ENCODE measurements around the gene PPP1R27.

Gene PPP1R27

DNA sequence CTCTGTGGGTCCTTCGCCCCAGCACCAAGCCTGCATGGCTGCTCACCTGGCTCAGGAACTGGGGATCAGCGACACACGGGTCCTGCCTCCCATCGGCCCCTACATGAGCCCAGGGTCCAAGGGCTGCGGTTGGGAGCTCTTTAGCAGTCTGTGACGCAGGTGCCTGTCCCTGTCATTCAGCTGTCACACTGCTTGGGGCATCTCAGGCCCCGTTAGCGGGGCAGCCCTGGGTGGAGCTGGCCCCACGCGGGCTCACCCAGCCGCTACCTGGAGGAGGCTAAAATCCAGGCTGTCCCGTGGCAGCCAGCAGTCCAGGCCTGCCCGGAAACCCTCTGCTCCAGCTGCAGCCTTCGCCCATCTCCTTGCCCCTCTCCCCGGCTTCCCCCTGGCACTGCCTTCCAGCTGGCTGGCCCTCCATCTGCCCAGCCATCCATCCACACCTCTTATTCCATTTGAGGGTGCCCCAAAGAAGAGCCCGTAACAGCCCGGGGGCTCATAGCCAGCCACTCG, 27.6 kb downstream of the PPP1R27 start:
- H3K4me3 ChIP-seq, result no peak overlapping the region
- no peak overlapping the region for H3K9ac ChIP-seq (ENCODE audit: insufficient read length)
- H3K9me3 ChIP-seq (ENCODE audit: low read depth, low read length), result no peaks in the 10 kb centered on the region
- no peak for DNase-seq (ENCODE audit: low read depth, low spot score)
- no peak overlapping the region for H3K27ac ChIP-seq
- TF ChIP-seq EZH2 (IDR thresholded peaks at IDR 0.05), result no peak
- no peak for TF ChIP-seq FOXP2 (optimal IDR thresholded peaks at IDR 0.05; ENCODE audit: control extremely low read depth, extremely low read length, insufficient read depth)
- no peak for TF ChIP-seq POLR2AphosphoS5 (IDR thresholded peaks at IDR 0.05; ENCODE audit: borderline replicate concordance, low read depth, low read length)
- H3K36me3 ChIP-seq (ENCODE audit: insufficient read depth, low read length), result no peaks in the 10 kb centered on the region

DNA sequence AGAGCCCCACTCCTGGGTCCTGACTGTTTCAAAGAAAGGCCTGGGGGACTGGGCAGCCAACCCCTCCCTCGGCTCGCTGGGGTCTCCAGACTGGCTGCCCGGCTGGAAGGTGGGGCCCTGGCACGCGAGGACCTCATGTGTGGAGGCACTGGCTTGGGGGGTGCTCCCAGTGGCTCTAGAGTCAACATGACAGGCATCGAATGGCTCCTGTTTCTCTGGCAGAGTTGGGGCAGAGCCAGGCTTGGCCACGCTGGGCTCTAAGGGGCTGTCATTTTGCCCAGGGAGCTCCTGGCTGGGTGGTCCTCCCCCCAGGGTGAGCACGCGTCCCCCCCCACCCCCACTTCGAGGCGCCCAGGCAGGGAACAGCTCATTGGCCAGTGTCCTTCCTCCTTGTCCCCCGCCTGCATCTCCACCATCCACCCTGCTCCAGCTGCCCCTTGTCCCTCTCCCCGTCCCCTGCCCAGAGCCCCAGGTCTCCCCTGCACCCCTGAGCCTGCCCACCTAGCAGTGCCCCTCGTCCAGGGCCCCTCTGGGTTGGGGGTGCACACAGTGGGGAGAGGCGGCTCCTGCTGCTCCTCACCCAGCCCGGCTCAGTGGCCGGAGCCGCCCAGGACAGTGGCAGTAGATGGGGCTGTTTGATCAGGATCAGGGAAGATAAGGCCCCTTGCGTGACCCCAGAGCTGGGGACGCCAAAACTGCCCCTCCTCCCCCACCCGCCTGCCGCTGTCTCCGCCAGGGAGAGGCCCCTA, 28.2 kb downstream of the PPP1R27 start:
- Histone ChIP-seq H3K4me3 (no peak overlapping the region), H3K27ac (no peak overlapping the region), H3K9me3 (ENCODE audit: low read depth, low read length) (no peaks in the 10 kb centered on the region), H3K9ac (ENCODE audit: insufficient read length) (no peak overlapping the region), H3K36me3 (ENCODE audit: insufficient read depth, low read length) (no peaks in the 10 kb centered on the region)
- no peak for DNase-seq (ENCODE audit: low read depth, low spot score)
- TF ChIP-seq EZH2 (IDR thresholded peaks at IDR 0.05), result no peak
- TF ChIP-seq POLR2AphosphoS5 (IDR thresholded peaks at IDR 0.05; ENCODE audit: borderline replicate concordance, low read depth, low read length), result no peak
- TF ChIP-seq FOXP2 (optimal IDR thresholded peaks at IDR 0.05; ENCODE audit: control extremely low read depth, extremely low read length, insufficient read depth), result no peak

DNA sequence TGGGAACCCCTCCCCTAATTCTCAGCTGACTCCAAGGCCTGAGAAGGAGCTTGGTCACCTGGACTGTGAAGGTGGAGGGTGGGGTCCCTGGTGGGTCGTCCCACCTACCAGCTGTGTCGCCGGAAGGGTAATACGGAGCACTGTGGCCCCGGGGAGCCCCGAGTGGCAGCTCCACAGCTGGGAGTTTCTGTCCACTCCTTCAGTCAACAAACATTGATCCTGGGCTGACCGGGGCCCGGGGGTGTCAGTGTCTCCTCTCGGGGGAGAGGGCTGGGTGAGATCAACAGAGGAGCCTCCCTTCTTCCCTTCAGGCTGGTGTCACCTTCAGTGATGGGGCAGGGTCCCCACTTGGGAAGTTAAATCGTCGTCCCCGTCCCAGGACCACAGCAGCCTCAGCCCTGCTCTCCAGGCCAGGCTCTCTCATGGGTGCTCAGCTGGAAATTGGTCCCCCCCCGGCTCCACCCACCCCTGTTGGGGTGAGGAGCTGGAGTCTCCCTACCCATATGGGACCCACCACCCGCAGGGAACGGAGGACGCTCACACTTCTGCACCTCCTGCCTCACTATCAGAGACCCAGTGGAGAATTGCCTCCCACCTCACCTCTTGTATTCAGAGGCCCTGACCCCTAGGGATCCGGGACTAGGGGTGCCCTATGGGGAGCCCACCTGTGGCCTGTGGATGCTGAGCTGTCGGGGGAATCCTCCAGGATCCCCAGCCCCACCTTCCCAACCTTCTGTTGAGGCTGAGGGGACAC, 29.0 kb downstream of the PPP1R27 start:
- Histone ChIP-seq H3K9ac (ENCODE audit: insufficient read length) (no peak overlapping the region), H3K27ac (no peak overlapping the region), H3K9me3 (ENCODE audit: low read depth, low read length) (no peaks in the 10 kb centered on the region), H3K36me3 (ENCODE audit: insufficient read depth, low read length) (no peaks in the 10 kb centered on the region), H3K4me3 (no peak overlapping the region)
- no peak for DNase-seq (ENCODE audit: low read depth, low spot score)
- TF ChIP-seq EZH2 (IDR thresholded peaks at IDR 0.05) (no peak), FOXP2 (optimal IDR thresholded peaks at IDR 0.05; ENCODE audit: control extremely low read depth, extremely low read length, insufficient read depth) (no peak), POLR2AphosphoS5 (IDR thresholded peaks at IDR 0.05; ENCODE audit: borderline replicate concordance, low read depth, low read length) (no peak)

DNA sequence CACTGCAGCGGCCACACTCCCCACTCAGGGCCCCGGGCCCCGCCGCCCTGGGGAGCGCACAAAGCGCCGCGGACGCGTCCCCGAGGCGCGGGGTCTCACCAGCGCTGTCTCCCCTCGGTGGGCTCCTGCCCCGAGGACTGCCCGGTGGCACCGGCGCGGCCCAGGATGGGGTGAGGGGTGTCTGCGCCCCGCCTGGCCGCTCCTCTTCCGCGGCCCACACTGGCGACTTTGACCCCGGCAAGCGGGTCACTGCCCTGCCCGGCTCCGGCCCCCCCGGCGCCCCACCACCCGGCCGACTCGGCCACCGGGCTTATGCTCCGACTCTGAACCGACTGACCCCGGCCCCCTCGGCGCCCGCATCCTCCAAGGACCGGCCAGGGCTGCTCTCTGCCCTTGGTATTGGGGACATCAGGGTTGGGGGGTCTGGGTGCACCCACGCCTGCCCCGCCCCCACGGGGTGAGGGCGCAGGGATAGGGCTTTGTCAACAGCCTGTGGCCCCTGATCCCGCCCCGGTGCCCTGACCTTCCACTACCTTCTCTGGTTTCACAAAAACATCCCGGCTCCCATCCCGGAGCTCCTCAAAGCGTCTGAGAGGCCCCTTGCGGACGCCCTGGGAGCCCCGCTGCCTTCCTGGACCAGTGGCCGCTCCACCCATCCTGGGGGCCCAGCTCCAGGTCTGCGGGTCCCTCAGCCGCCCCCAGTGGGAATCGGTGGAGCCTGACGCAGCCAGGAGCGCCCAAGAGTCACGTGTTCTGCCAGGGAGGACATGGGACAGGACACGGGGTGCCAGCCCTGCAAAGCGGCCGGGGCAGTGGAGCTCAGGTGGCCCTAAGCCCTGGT, 30.1 kb downstream of the PPP1R27 start:
- no peak overlapping the region for H3K27ac ChIP-seq
- H3K4me3 ChIP-seq, result no peak overlapping the region
- TF ChIP-seq EZH2 (IDR thresholded peaks at IDR 0.05) (peak; percentile 9), POLR2AphosphoS5 (IDR thresholded peaks at IDR 0.05; ENCODE audit: borderline replicate concordance, low read depth, low read length) (no peak), FOXP2 (optimal IDR thresholded peaks at IDR 0.05; ENCODE audit: control extremely low read depth, extremely low read length, insufficient read depth) (no peak)
- H3K9me3 ChIP-seq (ENCODE audit: low read depth, low read length), result no peaks in the 10 kb centered on the region
- H3K9ac ChIP-seq (ENCODE audit: insufficient read length), result no peak overlapping the region
- no peak for DNase-seq (ENCODE audit: low read depth, low spot score)
- H3K36me3 ChIP-seq (ENCODE audit: insufficient read depth, low read length), result no peaks in the 10 kb centered on the region

DNA sequence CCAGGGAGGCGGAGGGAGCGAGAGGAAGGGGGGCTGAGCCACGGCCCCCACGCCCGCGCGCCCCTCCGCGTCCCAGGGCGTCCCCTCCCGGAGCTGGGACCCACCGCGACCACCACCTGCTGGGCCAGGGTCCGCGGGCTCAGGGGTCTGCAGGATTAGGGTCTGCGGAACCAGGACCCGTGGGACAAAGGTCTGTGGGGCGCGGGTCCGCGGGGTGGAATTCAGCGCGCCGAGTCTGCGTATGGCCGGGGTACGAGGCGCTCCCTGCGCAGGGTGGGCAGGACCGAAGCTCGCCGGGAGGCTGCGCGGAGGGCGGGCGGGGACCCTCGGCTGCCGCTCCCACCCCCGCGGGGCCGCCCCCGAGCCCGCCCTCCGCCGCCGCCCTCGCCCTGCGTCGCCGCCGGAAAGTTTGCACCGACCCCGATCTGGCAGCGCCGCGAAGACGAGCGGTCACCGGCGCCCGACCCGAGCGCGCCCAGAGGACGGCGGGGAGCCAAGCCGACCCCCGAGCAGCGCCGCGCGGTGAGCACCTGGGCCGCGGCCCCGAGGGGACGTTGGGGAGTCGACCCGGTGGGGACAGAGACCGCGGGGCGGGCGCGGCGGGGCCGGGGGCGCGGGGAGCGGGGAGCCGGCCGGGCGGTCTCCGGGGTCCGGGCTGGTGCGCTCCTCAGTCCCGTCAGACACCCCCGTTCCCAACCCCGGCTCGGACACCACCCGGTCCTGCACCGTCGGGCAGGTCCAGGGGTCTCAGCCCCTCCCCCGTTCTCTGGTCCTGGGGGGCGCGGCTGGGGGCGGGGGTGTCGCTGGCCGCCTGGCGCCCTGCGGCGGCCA, 30.9 kb downstream of the PPP1R27 start, which contains the start of gene GCGR:
Gene GCGR (plus strand): TSS at position 423 of the 831 bp plus-strand sequence. CDS start 4,869 bp downstream, outside the sequence.
- DNase-seq (ENCODE audit: low read depth, low spot score), result no peak
- Histone ChIP-seq H3K9me3 (ENCODE audit: low read depth, low read length) (no peaks in the 10 kb centered on the region), H3K9ac (ENCODE audit: insufficient read length) (no peak within 1 kb of the TSS), H3K27ac (no peak within 1 kb of the TSS), H3K4me3 (peak within 1 kb of the TSS; percentile 47), H3K36me3 (ENCODE audit: insufficient read depth, low read length) (no peaks in the 10 kb centered on the region)
- no peak for TF ChIP-seq FOXP2 (optimal IDR thresholded peaks at IDR 0.05; ENCODE audit: control extremely low read depth, extremely low read length, insufficient read depth)
- TF ChIP-seq EZH2 (IDR thresholded peaks at IDR 0.05), result no peak
- TF ChIP-seq POLR2AphosphoS5 (IDR thresholded peaks at IDR 0.05; ENCODE audit: borderline replicate concordance, low read depth, low read length), result no peak

DNA sequence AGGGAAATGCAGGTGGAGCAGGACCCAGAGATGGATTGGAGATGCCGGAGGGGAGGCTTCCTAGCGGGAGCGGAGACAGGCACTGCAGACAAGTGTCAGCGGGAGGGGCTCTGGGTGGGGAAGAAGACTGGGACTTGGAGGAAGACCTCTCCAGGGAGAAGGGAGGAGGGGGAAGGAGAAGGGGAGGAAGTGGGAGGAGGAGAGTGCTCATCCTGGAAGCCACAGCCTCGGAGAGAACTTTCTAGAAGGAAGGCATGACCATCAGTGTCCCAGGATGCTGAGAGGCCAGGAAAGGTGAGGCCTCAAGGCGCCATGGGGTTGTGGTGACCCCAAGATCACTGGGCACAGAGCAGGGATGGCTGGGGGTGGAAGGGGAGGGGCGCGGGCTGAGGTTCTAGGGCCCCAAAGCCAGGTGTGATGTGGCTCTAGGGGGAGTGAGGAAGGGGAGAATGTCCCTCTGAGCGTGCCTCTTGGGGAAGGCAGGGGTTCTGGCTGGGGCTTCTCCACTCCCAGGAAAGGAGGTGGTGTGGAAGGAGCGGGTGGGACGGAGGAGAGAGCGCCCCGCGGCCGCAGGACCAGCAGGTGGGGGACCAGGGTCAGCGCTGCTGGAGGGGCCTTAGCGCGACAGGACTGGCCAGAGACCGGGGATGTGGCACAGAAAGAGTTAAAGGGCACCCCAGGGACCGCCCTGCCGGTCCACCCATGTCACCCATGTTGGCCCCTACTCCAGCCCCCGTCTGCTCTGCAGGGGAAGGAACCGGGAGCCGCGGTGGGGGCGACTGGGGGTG, 31.8 kb downstream of the PPP1R27 start:
- Histone ChIP-seq H3K36me3 (ENCODE audit: insufficient read depth, low read length) (no peaks in the 10 kb centered on the region), H3K9ac (ENCODE audit: insufficient read length) (no peak overlapping the region), H3K9me3 (ENCODE audit: low read depth, low read length) (no peaks in the 10 kb centered on the region), H3K4me3 (no peak overlapping the region), H3K27ac (no peak overlapping the region)
- TF ChIP-seq POLR2AphosphoS5 (IDR thresholded peaks at IDR 0.05; ENCODE audit: borderline replicate concordance, low read depth, low read length) (no peak), FOXP2 (optimal IDR thresholded peaks at IDR 0.05; ENCODE audit: control extremely low read depth, extremely low read length, insufficient read depth) (no peak), EZH2 (IDR thresholded peaks at IDR 0.05) (no peak)
- DNase-seq (ENCODE audit: low read depth, low spot score), result no peak

Data from SK-N-MC (cell line).